Cerebellar nuclear complex (tissue), 1 donor: ENCODE measurements around the gene PARD3.

ENCODE experiments used
- DNase-seq, 2 experiments: peaks; one replicate each; lab custom pipeline; 2025; lab: John Stamatoyannopoulos, UW

PARD3 gene

GRCh38 chr10:34213193-34213804 lies 601.8 kb downstream of the PARD3 start:
- no peak for DNase-seq

- no peak for DNase-seq
Measured at GRCh38 chr10:34207343-34207742, 607.8 kb downstream of the PARD3 start.

GRCh38 chr10:34206935-34207268 lies 608.2 kb downstream of the PARD3 start:
- DNase-seq, result no peak

GRCh38 chr10:34206078-34206934 lies 608.8 kb downstream of the PARD3 start:
- DNase-seq, result no peak

- no peak for DNase-seq
Measured at GRCh38 chr10:34205452-34205851, 609.6 kb downstream of the PARD3 start.

GRCh38 chr10:34203966-34204630 lies 611.0 kb downstream of the PARD3 start:
- no peak for DNase-seq

- no peak for DNase-seq
Measured at GRCh38 chr10:34200355-34200901, 614.7 kb downstream of the PARD3 start.

GRCh38 chr10:34198953-34199352 lies 616.1 kb downstream of the PARD3 start:
- no peak for DNase-seq

- DNase-seq, result no peak
Measured at GRCh38 chr10:34196058-34196433, 619.0 kb downstream of the PARD3 start.

- DNase-seq, result no peak
Measured at GRCh38 chr10:34195364-34196057, 619.6 kb downstream of the PARD3 start.

GRCh38 chr10:34193931-34194626 lies 621.0 kb downstream of the PARD3 start:
- no peak for DNase-seq

- DNase-seq, result no peak
Measured at GRCh38 chr10:34192646-34193045, 622.5 kb downstream of the PARD3 start.

GRCh38 chr10:34191406-34191805 lies 623.7 kb downstream of the PARD3 start:
- no peak for DNase-seq

- DNase-seq, result no peak
Measured at GRCh38 chr10:34190580-34190979, 624.5 kb downstream of the PARD3 start.

- DNase-seq, result no peak
Measured at GRCh38 chr10:34189830-34190229, 625.3 kb downstream of the PARD3 start.

- no peak for DNase-seq
Measured at GRCh38 chr10:34188221-34188620, 626.9 kb downstream of the PARD3 start.

GRCh38 chr10:34187201-34187600 lies 627.9 kb downstream of the PARD3 start:
- DNase-seq, result no peak

GRCh38 chr10:34186745-34187144 lies 628.4 kb downstream of the PARD3 start:
- DNase-seq, result no peak

GRCh38 chr10:34185998-34186397 lies 629.1 kb downstream of the PARD3 start:
- no peak for DNase-seq

GRCh38 chr10:34184939-34185386 lies 630.1 kb downstream of the PARD3 start:
- DNase-seq, result no peak

GRCh38 chr10:34184397-34184796 lies 630.7 kb downstream of the PARD3 start:
- no peak for DNase-seq
